T-helper 17 cell (primary cell): ENCODE measurements around the gene SLC7A14. TPM values are rescaled to one million over a fixed set of nuclear protein-coding genes. Genes with fewer than 3 reads are reported as not detected.
A peak's percentile ranks its signal among the peaks of the same experiment; 100 is the strongest.

Source experiments
- ATAC-seq: fragments of 150-1000 bp; cut with Tn5 transposase; 2 replicates; pipeline ENCODE4 v1.10.0; 2021; ENCODE audit warnings: mild to moderate bottlenecking, moderate library complexity
- DNase-seq, 3 donors: peaks; one replicate each; pipeline versions ENCODE4 v3.0.0 to v3.0.0-alpha.2; 2020 to 2021
- H3K9me3 ChIP-seq: one replicate; pipeline ENCODE4 v1.7.0; 2013; ENCODE audit warnings: low read length, mild to moderate bottlenecking; ENCODE audit not compliant: control insufficient read depth, poor library complexity, severe bottlenecking
- H3K27ac Mint-ChIP-seq: one replicate; pipeline ENCODE4 v1.8.0; 2022; ENCODE audit warnings: mild to moderate bottlenecking, moderate library complexity, mixed read lengths
- H3K27me3 Mint-ChIP-seq: one replicate; pipeline ENCODE4 v1.8.0; 2022; ENCODE audit warnings: mixed read lengths
- H3K36me3 Mint-ChIP-seq: one replicate; pipeline ENCODE4 v1.8.0; 2022; ENCODE audit warnings: low read depth, mixed read lengths
- H3K4me1 Mint-ChIP-seq: one replicate; pipeline ENCODE4 v1.8.0; 2022; ENCODE audit warnings: mild to moderate bottlenecking, mixed read lengths
- H3K4me3 Mint-ChIP-seq: one replicate; pipeline ENCODE4 v1.8.0; 2022; ENCODE audit warnings: mild to moderate bottlenecking, moderate library complexity, mixed read lengths
- total RNA-seq, 4 donors: library from RNA in 2 of 4; stranded (reverse) in 2 of 4; gene quantifications; one replicate each; pipeline ENCODE4 v1.2.3 and lab custom pipeline; 2022 to 2026

The SLC7A14 gene
- total RNA-seq, 2 donors from 2014 or later = not detected

GRCh38 chr3:170606675-170607074 is 20.8 kb upstream of the SLC7A14 start:
- no peaks in the 10 kb centered on the region for H3K9me3 ChIP-seq
- Mint-ChIP-seq H3K36me3 (peaks cover 4% of the 10 kb centered on the region), H3K27ac (no peak overlapping the region), H3K4me3 (no peak overlapping the region), H3K27me3 (peaks cover 30% of the 10 kb centered on the region), H3K4me1 (no peaks in the 10 kb centered on the region)
- no peak for ATAC-seq
- no peak for DNase-seq

GRCh38 chr3:170605490-170605889 is 19.6 kb upstream of the SLC7A14 start:
- ATAC-seq (no peak), DNase-seq (no peak)
- H3K9me3 ChIP-seq = no peaks in the 10 kb centered on the region
- H3K4me3 Mint-ChIP-seq = no peak overlapping the region
- no peak overlapping the region for H3K27ac Mint-ChIP-seq
- H3K4me1 Mint-ChIP-seq = no peaks in the 10 kb centered on the region
- H3K27me3 Mint-ChIP-seq = peaks cover 30% of the 10 kb centered on the region
- peaks cover 4% of the 10 kb centered on the region for H3K36me3 Mint-ChIP-seq

GRCh38 chr3:170603770-170604510 is 18.1 kb upstream of the SLC7A14 start:
- no peak for ATAC-seq
- no peak for DNase-seq
- no peak overlapping the region for H3K4me3 Mint-ChIP-seq
- no peaks in the 10 kb centered on the region for H3K4me1 Mint-ChIP-seq
- no peaks in the 10 kb centered on the region for H3K36me3 Mint-ChIP-seq
- H3K9me3 ChIP-seq = no peaks in the 10 kb centered on the region
- H3K27ac Mint-ChIP-seq = no peak overlapping the region
- peaks cover 24% of the 10 kb centered on the region for H3K27me3 Mint-ChIP-seq

GRCh38 chr3:170602556-170602955 is 16.7 kb upstream of the SLC7A14 start:
- ATAC-seq = no peak
- no peak overlapping the region for H3K27ac Mint-ChIP-seq

GRCh38 chr3:170600005-170600624 is 14.2 kb upstream of the SLC7A14 start:
- no peak overlapping the region for H3K4me3 Mint-ChIP-seq
- ATAC-seq (no peak), DNase-seq (no peak)
- H3K4me1 Mint-ChIP-seq = no peaks in the 10 kb centered on the region
- H3K9me3 ChIP-seq = no peaks in the 10 kb centered on the region
- peaks cover 14% of the 10 kb centered on the region for H3K27me3 Mint-ChIP-seq
- H3K36me3 Mint-ChIP-seq = no peaks in the 10 kb centered on the region
- H3K27ac Mint-ChIP-seq = no peak overlapping the region

More at GRCh38 chr3:170602556-170602955, 16.7 kb upstream of the SLC7A14 start:
- no peaks in the 10 kb centered on the region for H3K9me3 ChIP-seq
- Mint-ChIP-seq H3K27me3 (peaks cover 24% of the 10 kb centered on the region), H3K4me3 (no peak overlapping the region), H3K36me3 (no peaks in the 10 kb centered on the region), H3K4me1 (no peaks in the 10 kb centered on the region)
- no peak for DNase-seq

GRCh38 chr3:170599091-170599490 is 13.2 kb upstream of the SLC7A14 start:
- peaks cover 18% of the 10 kb centered on the region for H3K27me3 Mint-ChIP-seq

GRCh38 chr3:170598091-170598502 is 12.2 kb upstream of the SLC7A14 start:
- Mint-ChIP-seq H3K36me3 (no peaks in the 10 kb centered on the region), H3K4me1 (no peaks in the 10 kb centered on the region), H3K27ac (no peak overlapping the region), H3K27me3 (peaks cover 17% of the 10 kb centered on the region), H3K4me3 (no peak overlapping the region)
- no peak for ATAC-seq
- DNase-seq = no peak
- no peaks in the 10 kb centered on the region for H3K9me3 ChIP-seq

More at GRCh38 chr3:170599091-170599490, 13.2 kb upstream of the SLC7A14 start:
- H3K36me3 Mint-ChIP-seq = no peaks in the 10 kb centered on the region
- H3K4me1 Mint-ChIP-seq = no peaks in the 10 kb centered on the region
- ATAC-seq = no peak
- no peak overlapping the region for H3K4me3 Mint-ChIP-seq
- DNase-seq = no peak
- H3K27ac Mint-ChIP-seq = no peak overlapping the region
- no peaks in the 10 kb centered on the region for H3K9me3 ChIP-seq

- H3K27me3 Mint-ChIP-seq = peaks cover 39% of the 10 kb centered on the region
Measured at GRCh38 chr3:170594528-170594927, 8.7 kb upstream of the SLC7A14 start.

GRCh38 chr3:170593634-170594033 is 7.8 kb upstream of the SLC7A14 start:
- no peaks in the 10 kb centered on the region for H3K9me3 ChIP-seq
- ATAC-seq (no peak), DNase-seq (no peak)
- no peaks in the 10 kb centered on the region for H3K36me3 Mint-ChIP-seq
- H3K27me3 Mint-ChIP-seq = peaks cover 46% of the 10 kb centered on the region
- no peak overlapping the region for H3K27ac Mint-ChIP-seq
- no peak overlapping the region for H3K4me3 Mint-ChIP-seq
- no peaks in the 10 kb centered on the region for H3K4me1 Mint-ChIP-seq

More at GRCh38 chr3:170594528-170594927, 8.7 kb upstream of the SLC7A14 start:
- H3K27ac Mint-ChIP-seq = no peak overlapping the region
- no peaks in the 10 kb centered on the region for H3K4me1 Mint-ChIP-seq
- no peaks in the 10 kb centered on the region for H3K36me3 Mint-ChIP-seq
- no peaks in the 10 kb centered on the region for H3K9me3 ChIP-seq
- ATAC-seq (no peak), DNase-seq (no peak)
- H3K4me3 Mint-ChIP-seq = no peak overlapping the region

GRCh38 chr3:170589113-170589512 is 3.2 kb upstream of the SLC7A14 start:
- no peak overlapping the region for H3K27ac Mint-ChIP-seq
- H3K4me3 Mint-ChIP-seq = no peak overlapping the region
- H3K27me3 Mint-ChIP-seq = peaks cover 68% of the 10 kb centered on the region
- DNase-seq (no peak), ATAC-seq (no peak)
- H3K9me3 ChIP-seq = no peaks in the 10 kb centered on the region
- no peaks in the 10 kb centered on the region for H3K36me3 Mint-ChIP-seq
- H3K4me1 Mint-ChIP-seq = no peaks in the 10 kb centered on the region

GRCh38 chr3:170585008-170585936 is 603 bp downstream of the SLC7A14 start:
- H3K9me3 ChIP-seq = no peaks in the 10 kb centered on the region
- Mint-ChIP-seq H3K27ac (no peak overlapping the region), H3K36me3 (peaks cover 3% of the 10 kb centered on the region), H3K4me1 (no peaks in the 10 kb centered on the region), H3K27me3 (peaks cover 59% of the 10 kb centered on the region), H3K4me3 (no peak overlapping the region)
- no peak for DNase-seq
- no peak for ATAC-seq

GRCh38 chr3:170584585-170585007 is 1.3 kb downstream of the SLC7A14 start:
- Mint-ChIP-seq H3K27me3 (peaks cover 62% of the 10 kb centered on the region), H3K27ac (no peak overlapping the region), H3K4me3 (peak overlapping the region; percentile 10), H3K36me3 (peaks cover 3% of the 10 kb centered on the region), H3K4me1 (no peaks in the 10 kb centered on the region)
- DNase-seq = peak in 2 of 3 donors; percentile 11 to 20
- ATAC-seq = no peak
- no peaks in the 10 kb centered on the region for H3K9me3 ChIP-seq

- no peaks in the 10 kb centered on the region for H3K9me3 ChIP-seq
- Mint-ChIP-seq H3K4me3 (no peak overlapping the region), H3K4me1 (no peaks in the 10 kb centered on the region), H3K27me3 (peaks cover 54% of the 10 kb centered on the region), H3K36me3 (peaks cover 3% of the 10 kb centered on the region), H3K27ac (no peak overlapping the region)
- ATAC-seq = no peak
- no peak for DNase-seq
Measured at GRCh38 chr3:170579646-170580045, 6.2 kb downstream of the SLC7A14 start.
